Mesendoderm (in vitro differentiated cells): ENCODE measurements around the gene KLHL29.

Source experiments
- DNase-seq: peaks from one replicate; pipeline ENCODE4 v3.0.0; 2013
- H2AK5ac ChIP-seq: 2 replicates; pipeline ENCODE4 v1.6.1; 2013; ENCODE audit warnings: low read length, inconsistent platforms
- H2BK120ac ChIP-seq: 2 replicates; pipeline ENCODE4 v1.6.1; 2013; ENCODE audit warnings: low read depth, mild to moderate bottlenecking, low read length, moderate library complexity, mixed read lengths
- H2BK15ac ChIP-seq: replicated peaks from 2 replicates; pipeline ENCODE4 v1.6.1; 2013; ENCODE audit warnings: low read depth, mild to moderate bottlenecking, moderate library complexity
- H2BK5ac ChIP-seq: 2 replicates; pipeline ENCODE4 v1.6.1; 2013; ENCODE audit warnings: low read length, inconsistent platforms
- H3K18ac ChIP-seq: 2 replicates; pipeline ENCODE4 v1.6.1; 2013; ENCODE audit warnings: mild to moderate bottlenecking, low read length, mixed read lengths
- H3K23ac ChIP-seq: one replicate; pipeline ENCODE4 v1.6.1; 2013; ENCODE audit warnings: low read length
- H3K27ac ChIP-seq: 2 replicates; pipeline ENCODE4 v1.5.1; 2013; ENCODE audit warnings: low read depth, mild to moderate bottlenecking, inconsistent platforms, low read length, moderate library complexity
- H3K27me3 ChIP-seq: 2 replicates; pipeline ENCODE4 v1.6.1; 2013; ENCODE audit warnings: low read length, control low read depth, mild to moderate bottlenecking, inconsistent platforms; ENCODE audit not compliant: insufficient read depth, poor library complexity
- H3K36me3 ChIP-seq: 2 replicates; pipeline ENCODE4 v1.6.1; 2013; ENCODE audit warnings: low read length, inconsistent platforms; ENCODE audit not compliant: control insufficient read depth, insufficient read depth
- H3K4ac ChIP-seq: one replicate; pipeline ENCODE4 v1.6.1; 2013; ENCODE audit warnings: low read depth, mild to moderate bottlenecking, low read length, moderate library complexity
- H3K4me1 ChIP-seq: 2 replicates; pipeline ENCODE4 v1.6.1; 2013; ENCODE audit warnings: low read depth, low read length, inconsistent platforms; ENCODE audit not compliant: control insufficient read depth
- H3K4me2 ChIP-seq: 2 replicates; pipeline ENCODE4 v1.6.1; 2013; ENCODE audit warnings: low read length
- H3K4me3 ChIP-seq: 2 replicates; pipeline ENCODE4 v1.5.1; 2013; ENCODE audit warnings: mild to moderate bottlenecking, low read length
- H3K56ac ChIP-seq: one replicate; pipeline ENCODE4 v1.6.1; 2013; ENCODE audit warnings: low read length
- H3K79me1 ChIP-seq: 2 replicates; pipeline ENCODE4 v1.6.1; 2013; ENCODE audit warnings: low read length, inconsistent platforms
- H3K79me2 ChIP-seq: 2 replicates; pipeline ENCODE4 v1.6.1; 2013; ENCODE audit warnings: mild to moderate bottlenecking, low read length; ENCODE audit not compliant: control insufficient read depth, insufficient read depth
- H3K9ac ChIP-seq: 2 replicates; pipeline ENCODE4 v1.6.1; 2013; ENCODE audit warnings: low read length, inconsistent platforms
- H4K5ac ChIP-seq: one replicate; pipeline ENCODE4 v1.6.1; 2013; ENCODE audit warnings: low read length
- H4K8ac ChIP-seq: one replicate; pipeline ENCODE4 v1.6.1; 2013; ENCODE audit warnings: low read depth, mild to moderate bottlenecking, control low read depth, low read length, moderate library complexity
- WGBS: extraction: QIAGEN DNeasy Blood & Tissue Kit; methylation state at CpG from one replicate; pipeline ENCODE4 v1.1.7; 2013; ENCODE audit warnings: low lambda C conversion rate, missing lambda C conversion rate; ENCODE audit not compliant: insufficient coverage; ENCODE audit errors: extremely low coverage; 5-methylcytosine and 5-hydroxymethylcytosine counted together

Gene KLHL29

DNA sequence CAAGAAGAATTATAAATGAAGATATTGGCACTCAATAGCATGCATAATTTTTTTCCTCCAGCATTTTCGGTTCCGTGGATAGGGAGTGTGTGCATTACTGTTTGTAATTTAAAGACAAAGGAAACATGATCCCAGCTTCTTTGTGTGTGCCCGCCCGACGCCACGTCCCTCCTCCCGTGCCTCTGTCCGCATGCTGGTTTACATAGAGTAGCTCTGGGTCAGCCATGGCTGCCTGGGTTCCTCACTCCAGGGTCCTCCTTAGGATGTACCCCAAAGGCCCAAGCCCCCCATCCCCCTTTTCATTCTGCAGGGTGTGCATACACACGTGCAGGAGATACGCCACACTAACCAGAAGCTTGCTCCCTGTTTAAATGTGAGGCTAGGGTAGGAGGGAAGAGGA is 214.7 kb downstream of the KLHL29 start:
- no peaks in the 10 kb centered on the region for H3K27me3 ChIP-seq
- no peak overlapping the region for H3K4me2 ChIP-seq
- H2AK5ac ChIP-seq: no peak overlapping the region
- H4K8ac ChIP-seq: no peak overlapping the region
- WGBS: no CpG with 5 or more reads among the region's 10 CpGs
- H2BK5ac ChIP-seq: no peak overlapping the region
- H3K79me2 ChIP-seq: no peaks in the 10 kb centered on the region
- H3K23ac ChIP-seq: no peak overlapping the region
- DNase-seq: no peak
- H3K4me1 ChIP-seq: peaks cover 4% of the 10 kb centered on the region
- H3K18ac ChIP-seq: no peak overlapping the region
- no peaks in the 10 kb centered on the region for H3K36me3 ChIP-seq
- no peak overlapping the region for H3K56ac ChIP-seq
- no peak overlapping the region for H2BK15ac ChIP-seq
- no peak overlapping the region for H3K4me3 ChIP-seq
- H3K79me1 ChIP-seq: no peaks in the 10 kb centered on the region
- H3K4ac ChIP-seq: no peak overlapping the region
- H3K9ac ChIP-seq: no peak overlapping the region
- no peak overlapping the region for H4K5ac ChIP-seq
- H3K27ac ChIP-seq: no peak overlapping the region
- no peak overlapping the region for H2BK120ac ChIP-seq

DNA sequence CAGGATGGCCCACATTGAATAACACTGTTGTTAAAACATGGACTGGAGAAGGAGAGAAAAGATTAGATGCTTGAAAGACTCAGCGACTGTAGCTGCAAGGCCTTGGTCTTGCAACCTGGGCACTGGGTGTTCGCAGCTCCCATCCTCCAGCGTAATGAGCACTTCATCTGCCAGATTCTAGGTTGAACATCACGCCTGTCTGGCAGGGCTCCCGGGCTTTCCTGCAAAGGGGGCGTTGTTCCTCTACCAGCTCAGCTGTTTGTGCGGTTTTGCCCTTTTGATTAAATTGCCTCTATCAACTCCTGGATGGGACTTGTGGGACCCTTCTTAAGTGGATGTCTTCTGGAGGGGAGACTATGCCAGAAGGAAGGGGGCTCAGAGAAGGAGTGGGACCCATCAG is 215.4 kb downstream of the KLHL29 start:
- no peak overlapping the region for H3K4me2 ChIP-seq
- WGBS: no CpG with 5 or more reads among the region's 7 CpGs
- no peak overlapping the region for H4K5ac ChIP-seq
- no peak overlapping the region for H4K8ac ChIP-seq
- peaks cover 4% of the 10 kb centered on the region for H3K4me1 ChIP-seq
- no peaks in the 10 kb centered on the region for H3K79me1 ChIP-seq
- no peak overlapping the region for H3K4ac ChIP-seq
- H2BK5ac ChIP-seq: no peak overlapping the region
- no peak overlapping the region for H3K18ac ChIP-seq
- no peak for DNase-seq
- no peak overlapping the region for H3K9ac ChIP-seq
- no peak overlapping the region for H2BK120ac ChIP-seq
- H3K36me3 ChIP-seq: no peaks in the 10 kb centered on the region
- H3K27ac ChIP-seq: no peak overlapping the region
- H3K4me3 ChIP-seq: no peak overlapping the region
- H2AK5ac ChIP-seq: no peak overlapping the region
- H3K27me3 ChIP-seq: no peaks in the 10 kb centered on the region
- H3K56ac ChIP-seq: no peak overlapping the region
- H3K23ac ChIP-seq: no peak overlapping the region
- no peaks in the 10 kb centered on the region for H3K79me2 ChIP-seq
- no peak overlapping the region for H2BK15ac ChIP-seq

DNA sequence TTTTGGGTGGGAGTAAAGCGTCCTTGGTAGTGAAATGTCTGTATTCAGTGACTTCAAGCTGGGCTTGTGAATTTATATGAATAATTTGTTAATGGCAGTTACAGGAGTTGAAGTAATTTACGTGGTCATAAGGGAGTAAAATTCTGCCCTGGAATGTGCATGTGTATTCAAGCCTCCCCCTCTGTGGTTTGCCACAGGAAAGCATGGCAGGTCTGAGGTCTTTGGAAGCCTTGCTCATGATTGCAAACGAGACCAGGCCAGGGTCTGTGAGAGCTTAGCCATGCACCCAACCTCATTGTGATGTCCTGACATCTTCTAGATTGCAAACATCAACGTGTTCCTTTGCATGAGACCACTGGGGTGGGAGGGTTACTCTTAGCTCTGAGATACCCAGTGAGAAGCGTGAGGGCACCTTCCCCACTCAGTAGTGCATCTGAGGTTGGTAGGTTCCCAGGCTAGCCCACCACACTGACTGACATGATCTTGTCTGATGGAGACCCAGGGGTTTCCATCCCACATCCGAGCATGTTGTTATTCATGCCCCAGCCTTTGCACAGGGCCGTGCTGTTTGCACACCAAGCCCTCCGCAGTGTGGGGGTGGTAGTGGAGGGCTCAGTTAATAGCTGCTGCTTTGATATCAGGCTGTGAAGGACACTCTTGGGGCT is 216.5 kb downstream of the KLHL29 start:
- H3K27ac ChIP-seq: no peak overlapping the region
- H3K18ac ChIP-seq: no peak overlapping the region
- no peak overlapping the region for H3K4ac ChIP-seq
- DNase-seq: no peak
- H2BK15ac ChIP-seq: no peak overlapping the region
- no peak overlapping the region for H3K9ac ChIP-seq
- no peak overlapping the region for H3K4me2 ChIP-seq
- no peaks in the 10 kb centered on the region for H3K79me1 ChIP-seq
- no peak overlapping the region for H2BK5ac ChIP-seq
- H3K36me3 ChIP-seq: no peaks in the 10 kb centered on the region
- H3K27me3 ChIP-seq: no peaks in the 10 kb centered on the region
- H3K23ac ChIP-seq: no peak overlapping the region
- no peak overlapping the region for H4K5ac ChIP-seq
- H3K56ac ChIP-seq: no peak overlapping the region
- no CpG with 5 or more reads among the region's 8 CpGs for WGBS
- H3K79me2 ChIP-seq: no peaks in the 10 kb centered on the region
- no peak overlapping the region for H4K8ac ChIP-seq
- peaks cover under 1% of the 10 kb centered on the region for H3K4me1 ChIP-seq
- no peak overlapping the region for H2AK5ac ChIP-seq
- H3K4me3 ChIP-seq: no peak overlapping the region
- no peak overlapping the region for H2BK120ac ChIP-seq

DNA sequence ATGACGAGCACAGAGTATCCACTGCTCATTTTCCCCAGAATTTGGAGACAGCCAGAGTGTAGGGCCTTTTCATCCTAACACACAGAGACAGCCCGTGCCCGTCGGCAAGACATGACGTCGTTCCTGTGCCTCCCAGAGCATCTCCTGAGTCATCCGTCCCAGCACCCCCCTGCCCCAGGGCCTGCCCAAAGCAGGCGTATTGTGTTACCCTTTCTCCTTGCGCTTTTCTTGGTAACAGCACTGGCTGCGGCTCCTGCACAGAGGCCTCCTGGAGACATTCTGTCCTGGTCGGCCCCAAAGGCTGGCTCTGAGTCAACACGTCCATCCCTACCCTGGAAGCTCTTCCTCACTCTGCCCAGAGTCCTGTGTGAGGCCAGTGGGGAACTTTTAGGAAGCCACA is 217.1 kb downstream of the KLHL29 start:
- no peaks in the 10 kb centered on the region for H3K79me1 ChIP-seq
- no CpG with 5 or more reads among the region's 12 CpGs for WGBS
- no peak overlapping the region for H3K18ac ChIP-seq
- no peak overlapping the region for H4K8ac ChIP-seq
- no peak overlapping the region for H3K4ac ChIP-seq
- no peaks in the 10 kb centered on the region for H3K4me1 ChIP-seq
- no peaks in the 10 kb centered on the region for H3K36me3 ChIP-seq
- no peak overlapping the region for H3K4me2 ChIP-seq
- H3K27ac ChIP-seq: no peak overlapping the region
- no peak overlapping the region for H2BK15ac ChIP-seq
- no peak overlapping the region for H3K23ac ChIP-seq
- no peaks in the 10 kb centered on the region for H3K27me3 ChIP-seq
- no peak overlapping the region for H3K4me3 ChIP-seq
- no peak overlapping the region for H2BK120ac ChIP-seq
- H4K5ac ChIP-seq: no peak overlapping the region
- no peak overlapping the region for H3K9ac ChIP-seq
- no peak overlapping the region for H2BK5ac ChIP-seq
- H2AK5ac ChIP-seq: no peak overlapping the region
- DNase-seq: peak; percentile 82
- H3K79me2 ChIP-seq: no peaks in the 10 kb centered on the region
- H3K56ac ChIP-seq: no peak overlapping the region

DNA sequence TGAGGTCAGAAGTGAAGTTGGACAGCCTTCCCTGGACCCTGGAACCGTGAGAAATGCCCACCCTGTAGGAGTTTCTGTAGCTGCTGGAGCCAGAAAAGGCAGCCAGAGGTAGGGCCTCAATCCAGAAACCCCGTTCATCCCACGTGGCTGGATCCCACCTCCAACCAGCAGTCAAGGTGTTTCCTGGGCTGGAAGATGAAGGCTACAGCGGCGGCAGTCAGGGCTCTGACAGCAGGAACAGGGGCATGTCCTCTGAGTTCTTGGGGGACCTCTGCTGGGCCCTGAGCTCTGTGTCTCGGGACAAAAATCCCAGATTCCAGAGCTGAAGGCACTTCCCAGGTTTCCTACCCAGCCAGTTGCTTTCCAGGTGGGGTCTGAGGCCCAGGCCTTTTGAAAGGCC is 218.2 kb downstream of the KLHL29 start:
- Histone ChIP-seq H2BK5ac (no peak overlapping the region), H3K36me3 (no peaks in the 10 kb centered on the region), H3K27ac (no peak overlapping the region), H2BK120ac (no peak overlapping the region), H3K9ac (no peak overlapping the region), H4K8ac (no peak overlapping the region), H3K18ac (no peak overlapping the region), H3K4ac (no peak overlapping the region), H2AK5ac (no peak overlapping the region), H3K4me3 (no peak overlapping the region), H4K5ac (no peak overlapping the region), H3K79me1 (no peaks in the 10 kb centered on the region), H3K79me2 (no peaks in the 10 kb centered on the region), H3K4me1 (no peaks in the 10 kb centered on the region), H3K27me3 (no peaks in the 10 kb centered on the region), H3K56ac (no peak overlapping the region), H3K4me2 (no peak overlapping the region), H2BK15ac (no peak overlapping the region), H3K23ac (no peak overlapping the region)
- WGBS: no CpG with 5 or more reads among the region's 6 CpGs
- no peak for DNase-seq

DNA sequence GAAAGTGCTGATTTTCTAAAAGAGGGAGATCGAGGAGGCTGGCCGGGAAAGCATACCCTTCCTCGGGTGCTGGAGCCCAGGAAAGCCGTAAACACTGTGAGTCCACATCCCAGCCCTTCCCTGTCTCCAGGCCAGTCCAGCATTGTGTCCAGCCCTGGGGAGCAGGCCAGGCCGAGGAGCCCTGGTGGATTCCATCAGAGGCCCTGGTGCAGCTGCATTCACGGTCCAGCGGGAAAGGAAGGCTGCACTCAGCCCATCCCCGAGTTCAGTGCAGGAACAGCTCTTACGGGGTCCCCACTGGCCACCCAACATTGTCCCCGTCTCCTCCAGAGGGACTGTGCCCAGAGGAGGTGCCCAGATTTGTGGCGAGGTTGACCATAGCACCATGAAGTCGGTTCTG is 218.6 kb downstream of the KLHL29 start:
- Histone ChIP-seq H2BK15ac (no peak overlapping the region), H3K27me3 (no peaks in the 10 kb centered on the region), H3K9ac (no peak overlapping the region), H3K36me3 (no peaks in the 10 kb centered on the region), H4K5ac (no peak overlapping the region), H3K23ac (no peak overlapping the region), H3K4me3 (no peak overlapping the region), H2BK120ac (no peak overlapping the region), H3K4ac (no peak overlapping the region), H3K79me2 (no peaks in the 10 kb centered on the region), H2AK5ac (no peak overlapping the region), H3K27ac (no peak overlapping the region), H3K4me2 (no peak overlapping the region), H4K8ac (no peak overlapping the region), H3K79me1 (no peaks in the 10 kb centered on the region), H2BK5ac (no peak overlapping the region), H3K56ac (no peak overlapping the region), H3K4me1 (no peaks in the 10 kb centered on the region), H3K18ac (no peak overlapping the region)
- no peak for DNase-seq
- no CpG with 5 or more reads among the region's 12 CpGs for whole genome bisulfite sequencing
